IPS-18c (cell line): ENCODE measurements around the gene BEST3.
"Not testable (repeated sequence)": the region's sequence is repeated elsewhere in the genome, so short reads cannot be mapped to it uniquely, and the experiment has no call there.

Experiments used
- H3K4me3 ChIP-seq: 2 replicates; pipeline ENCODE4 v1.7.0; 2013; ENCODE audit warnings: low read depth, mild to moderate bottlenecking, low read length, moderate library complexity; ENCODE audit not compliant: insufficient read depth
- H3K9me3 ChIP-seq: one replicate; pipeline ENCODE4 v1.6.1; 2013; ENCODE audit warnings: mild to moderate bottlenecking, low read length, moderate library complexity; ENCODE audit not compliant: control insufficient read depth, insufficient read depth

BEST3 gene

DNA sequence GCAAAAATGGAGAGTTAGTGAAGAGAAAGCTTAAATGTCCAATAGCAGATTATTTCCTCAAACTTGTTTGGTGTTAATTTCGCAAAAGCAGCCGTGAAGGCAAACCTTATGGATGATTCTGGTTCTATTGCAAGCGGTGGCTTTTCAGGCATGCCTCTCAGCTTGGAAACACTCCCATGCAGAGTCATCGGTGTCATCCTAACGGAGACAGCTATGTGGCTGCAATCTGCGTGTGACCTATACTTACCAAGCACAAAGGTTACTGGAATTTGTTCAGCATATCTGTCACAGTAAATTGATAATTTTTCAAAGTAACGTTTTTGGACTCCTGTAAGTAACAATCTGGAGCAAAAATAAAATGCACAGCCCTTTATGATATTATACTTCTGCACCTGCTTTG, 5.0 kb downstream of the BEST3 start:
- Histone ChIP-seq H3K4me3 (no peak overlapping the region), H3K9me3 (no peaks in the 10 kb centered on the region)

DNA sequence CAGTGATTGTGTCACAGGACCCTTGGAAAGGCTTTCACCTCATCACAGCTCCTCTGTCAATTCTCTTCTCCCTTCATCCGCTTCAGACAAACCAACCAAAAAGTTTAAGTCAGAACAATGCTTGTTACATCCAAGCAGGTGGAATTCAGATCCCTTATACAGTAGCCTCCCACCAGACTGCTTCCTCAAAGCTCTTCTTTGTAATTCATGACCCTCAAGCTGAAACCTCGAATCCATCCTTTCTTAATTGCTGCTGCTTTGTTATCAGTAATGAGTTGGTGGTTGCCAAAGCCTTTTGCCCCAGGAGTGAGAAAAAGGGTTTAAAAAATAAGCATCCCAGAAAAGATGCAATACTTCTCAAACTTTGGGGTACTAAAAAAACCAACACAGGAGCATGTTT, 9.5 kb downstream of the BEST3 start:
- no peaks in the 10 kb centered on the region for H3K9me3 ChIP-seq
- H3K4me3 ChIP-seq = no peak overlapping the region

- Histone ChIP-seq H3K4me3 (no peak overlapping the region), H3K9me3 (no peaks in the 10 kb centered on the region)
These were observed 10.4 kb downstream of the BEST3 start for GRCh38 chr12:69688471-69689427.

GRCh38 chr12:69688021-69688420, 11.1 kb downstream of the BEST3 start:
- no peaks in the 10 kb centered on the region for H3K9me3 ChIP-seq
- H3K4me3 ChIP-seq = no peak overlapping the region

DNA sequence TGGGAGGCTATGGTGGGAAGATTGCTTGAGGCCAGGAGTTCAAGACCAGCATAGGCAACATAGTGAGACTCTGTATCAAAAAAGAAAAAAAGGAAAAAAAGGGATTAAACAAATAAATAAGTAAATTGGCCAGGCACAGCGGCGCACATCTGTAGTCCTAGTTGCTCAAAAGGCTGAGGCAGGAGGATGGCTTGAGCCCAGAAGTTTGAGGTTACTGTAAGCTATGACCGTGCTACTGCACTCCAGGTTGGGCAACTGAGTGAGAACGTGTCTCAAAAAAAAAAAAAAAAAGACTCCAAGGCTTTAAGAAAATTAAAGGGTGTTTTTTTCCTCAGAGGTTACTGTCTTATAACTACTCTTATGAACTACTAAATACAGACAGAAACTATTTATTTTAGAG, 11.7 kb downstream of the BEST3 start:
- Histone ChIP-seq H3K9me3 (no peaks in the 10 kb centered on the region), H3K4me3 (no peak overlapping the region)

DNA sequence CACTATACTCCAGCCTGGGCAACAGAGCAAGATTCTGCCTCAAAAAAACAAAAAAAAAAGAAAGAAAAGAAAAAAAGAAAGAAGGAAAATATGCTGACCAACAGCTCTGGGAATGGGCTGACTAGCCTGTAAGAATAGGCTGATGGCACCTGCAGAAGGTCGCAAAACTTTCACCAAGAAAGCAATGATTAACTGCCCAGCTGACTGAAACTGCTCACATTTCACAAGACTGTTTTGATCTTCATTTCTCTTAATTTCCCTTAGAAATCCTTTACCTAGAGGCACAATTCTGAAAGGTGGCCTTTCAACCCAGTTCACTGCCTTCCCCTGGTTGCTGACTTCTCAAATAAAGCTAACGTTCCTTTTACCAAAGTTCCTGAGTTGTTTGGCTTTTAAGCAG, 12.4 kb downstream of the BEST3 start:
- Histone ChIP-seq H3K9me3 (no peaks in the 10 kb centered on the region), H3K4me3 (no peak overlapping the region)

DNA sequence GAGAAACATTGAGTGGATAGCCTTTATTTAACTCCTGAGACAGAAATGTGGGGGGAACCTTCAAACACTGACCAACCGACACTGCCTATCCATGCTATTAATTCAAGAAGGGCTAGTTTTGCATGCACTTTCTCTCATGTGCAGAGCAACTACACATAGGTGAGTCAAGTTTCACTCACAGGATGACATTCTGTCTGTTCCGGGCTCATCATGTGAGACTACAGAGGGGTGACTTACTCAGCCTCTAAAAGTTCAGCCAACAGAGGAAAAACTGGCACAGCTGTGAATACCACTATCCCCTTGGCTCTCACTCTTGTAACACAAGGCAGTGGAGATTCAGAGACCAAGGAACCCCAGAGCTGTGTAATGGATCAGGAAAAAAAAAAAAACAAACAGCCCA, 13.3 kb downstream of the BEST3 start:
- Histone ChIP-seq H3K9me3 (no peaks in the 10 kb centered on the region), H3K4me3 (no peak overlapping the region)

DNA sequence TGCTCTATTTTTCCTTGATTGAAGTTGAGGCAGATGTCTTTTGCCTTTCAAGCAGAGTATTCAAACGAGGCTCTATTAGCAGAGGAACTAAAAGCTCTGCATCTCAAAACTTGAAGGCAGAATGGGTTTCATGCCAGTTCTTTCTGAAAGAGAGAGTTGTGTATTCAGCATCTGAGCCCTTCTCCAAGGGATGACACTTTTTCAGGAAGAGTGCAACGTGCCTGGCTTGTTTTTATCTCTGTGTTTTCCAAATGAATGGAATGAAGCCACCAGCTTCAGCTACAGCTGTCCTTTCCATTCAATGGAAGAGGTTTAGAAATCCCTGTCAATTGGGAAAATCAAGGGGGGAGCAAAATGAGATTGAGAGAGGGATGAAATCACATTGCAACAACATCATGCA, 14.6 kb downstream of the BEST3 start:
- Histone ChIP-seq H3K9me3 (no peaks in the 10 kb centered on the region), H3K4me3 (no peak overlapping the region)

GRCh38 chr12:69682110-69682755, 16.9 kb downstream of the BEST3 start:
- Histone ChIP-seq H3K4me3 (no peak overlapping the region), H3K9me3 (no peaks in the 10 kb centered on the region)

DNA sequence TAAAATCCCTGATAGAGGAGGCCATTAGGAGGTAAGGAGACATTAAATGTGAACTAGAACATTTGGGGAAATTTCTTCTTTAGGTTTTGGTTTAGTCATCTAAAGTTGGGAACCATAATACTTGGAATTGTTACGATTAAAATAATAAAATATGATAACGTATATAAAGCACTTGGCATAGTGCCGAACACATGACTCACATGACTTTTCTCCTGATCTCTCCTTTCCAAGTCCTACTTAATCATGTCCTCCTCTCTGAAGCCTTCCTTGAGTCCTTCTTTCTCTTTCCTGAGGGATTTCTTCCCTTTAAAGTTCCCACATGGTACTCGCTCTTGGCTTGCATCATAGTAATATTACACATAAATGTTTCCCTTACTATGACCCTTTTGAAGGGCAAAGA, 20.0 kb downstream of the BEST3 start:
- H3K9me3 ChIP-seq = no peaks in the 10 kb centered on the region
- H3K4me3 ChIP-seq = no peak overlapping the region

- Histone ChIP-seq H3K4me3 (no peak overlapping the region), H3K9me3 (no peaks in the 10 kb centered on the region)
These were observed 22.7 kb downstream of the BEST3 start for GRCh38 chr12:69676257-69677012.

DNA sequence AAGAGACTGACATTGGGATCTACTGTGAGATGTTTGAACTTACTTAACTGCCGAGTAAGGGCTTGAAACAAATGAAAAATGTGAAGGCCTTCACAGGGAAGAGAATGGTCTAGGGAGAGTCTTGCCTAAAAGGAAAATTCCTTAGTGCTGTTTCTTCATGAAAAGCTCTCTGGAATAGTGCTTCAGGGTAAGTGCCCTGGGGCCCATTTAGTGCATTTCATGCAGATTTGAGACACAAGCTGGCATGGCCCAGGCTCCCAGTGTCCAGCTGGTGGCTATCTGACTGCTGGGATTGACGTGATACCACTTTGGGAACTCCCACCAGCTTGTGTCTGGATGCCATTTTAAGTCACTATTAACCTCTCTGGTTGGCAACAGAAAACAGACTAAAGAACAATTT, 26.9 kb downstream of the BEST3 start:
- no peaks in the 10 kb centered on the region for H3K9me3 ChIP-seq
- no peak overlapping the region for H3K4me3 ChIP-seq

DNA sequence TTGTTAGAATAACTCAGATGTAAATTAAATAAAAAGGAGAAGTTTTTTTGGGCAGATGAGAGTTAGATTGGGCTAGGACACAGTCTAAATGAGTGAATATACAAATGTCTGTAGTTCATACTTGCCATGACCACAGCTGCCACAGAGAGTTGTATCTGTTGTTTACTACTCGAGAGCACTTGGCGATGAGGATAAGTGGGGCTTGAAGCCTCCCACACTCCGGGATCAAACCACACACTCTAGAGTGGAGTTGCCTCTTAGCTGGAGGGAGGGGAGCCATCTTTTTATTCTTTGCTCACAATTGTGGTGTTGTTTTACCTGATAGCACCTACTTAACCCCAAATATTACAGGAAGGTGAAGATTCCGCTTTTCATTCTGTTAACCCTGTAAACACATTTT, 27.5 kb downstream of the BEST3 start:
- Histone ChIP-seq H3K4me3 (no peak overlapping the region), H3K9me3 (no peaks in the 10 kb centered on the region)

DNA sequence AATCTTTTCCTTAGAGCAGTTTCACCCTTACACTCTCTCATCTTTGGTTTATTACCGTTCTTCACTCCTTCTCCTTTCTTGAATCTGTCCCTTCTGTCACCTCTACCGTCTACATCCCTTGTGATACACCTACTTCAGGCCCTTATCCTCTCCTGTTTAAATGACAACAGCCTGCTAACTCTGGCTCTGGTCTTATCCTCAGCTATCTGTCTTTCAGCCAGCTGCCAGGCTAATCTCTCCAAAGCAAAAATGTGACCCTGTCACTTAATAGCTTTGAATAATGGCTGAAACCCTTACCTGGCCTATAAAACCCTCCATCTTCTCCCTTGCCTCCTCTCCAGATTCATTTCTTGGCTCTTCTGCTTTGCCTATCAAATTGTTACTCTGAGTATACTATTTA, 32.3 kb downstream of the BEST3 start:
- H3K4me3 ChIP-seq = no peak overlapping the region
- H3K9me3 ChIP-seq = no peaks in the 10 kb centered on the region

GRCh38 chr12:69664930-69665377, 34.1 kb downstream of the BEST3 start:
- not testable (repeated sequence) for H3K9me3 ChIP-seq, H3K4me3 ChIP-seq

GRCh38 chr12:69663726-69664125, 35.4 kb downstream of the BEST3 start:
- Histone ChIP-seq H3K4me3 (no peak overlapping the region), H3K9me3 (no peaks in the 10 kb centered on the region)

- Histone ChIP-seq H3K4me3 (no peak overlapping the region), H3K9me3 (no peaks in the 10 kb centered on the region)
These were observed 36.3 kb downstream of the BEST3 start for GRCh38 chr12:69662764-69663163.

DNA sequence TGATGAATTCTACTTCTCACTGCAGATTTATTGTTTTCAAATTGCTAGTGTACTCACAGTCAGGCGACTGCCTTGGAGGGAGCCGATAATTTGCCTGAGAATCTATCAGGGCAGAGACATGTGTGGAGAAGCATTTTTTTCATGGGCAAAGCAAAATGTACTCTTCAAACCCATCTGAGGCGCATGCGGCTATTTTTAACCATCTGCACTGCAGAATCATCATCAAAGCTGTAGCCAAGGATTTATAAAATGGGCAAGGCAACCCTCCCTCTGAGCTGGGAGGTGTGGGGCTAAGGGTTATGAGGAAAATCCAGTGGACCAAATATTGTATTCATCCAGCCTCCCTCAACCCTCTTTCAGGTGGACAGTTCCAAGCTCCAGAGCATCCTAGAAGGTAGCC, 37.7 kb downstream of the BEST3 start:
- H3K4me3 ChIP-seq = no peak overlapping the region

More for the DNA sequence above, 37.7 kb downstream of the BEST3 start:
- H3K9me3 ChIP-seq = no peaks in the 10 kb centered on the region
